Neuronal stem cell (in vitro differentiated cells): ENCODE results near the gene MCC.

ENCODE experiments used
- DNase-seq: peaks from one replicate; pipeline ENCODE4 v3.0.0-alpha.2; 2013; ENCODE audit warnings: low spot score
- H2AFZ ChIP-seq: one replicate; pipeline ENCODE4 v1.6.1; 2013; ENCODE audit warnings: mild to moderate bottlenecking, low read length, inconsistent platforms
- H2AK5ac ChIP-seq: 2 replicates; pipeline ENCODE4 v1.6.1; 2013; ENCODE audit warnings: low read depth, mild to moderate bottlenecking, inconsistent platforms, low read length, moderate library complexity, mixed read lengths
- H2BK120ac ChIP-seq: 2 replicates; pipeline ENCODE4 v1.6.1; 2013; ENCODE audit warnings: low read depth, mild to moderate bottlenecking, inconsistent platforms, low read length, moderate library complexity, mixed read lengths
- H2BK12ac ChIP-seq: one replicate; pipeline ENCODE4 v1.6.1; 2013; ENCODE audit warnings: low read length, inconsistent platforms
- H2BK15ac ChIP-seq: 2 replicates; pipeline ENCODE4 v1.6.1; 2013; ENCODE audit warnings: mild to moderate bottlenecking, low read length, inconsistent platforms, mixed read lengths
- H2BK5ac ChIP-seq: one replicate; pipeline ENCODE4 v1.6.1; 2013; ENCODE audit warnings: inconsistent platforms, mild to moderate bottlenecking, low read length, moderate library complexity
- H3K14ac ChIP-seq: one replicate; pipeline ENCODE4 v1.6.1; 2013; ENCODE audit warnings: low read length, inconsistent platforms
- H3K18ac ChIP-seq: 2 replicates; pipeline ENCODE4 v1.6.1; 2013; ENCODE audit warnings: low read length, inconsistent platforms
- H3K23ac ChIP-seq: 2 replicates; pipeline ENCODE4 v1.6.1; 2013; ENCODE audit warnings: low read depth, mild to moderate bottlenecking, mixed read lengths, low read length, inconsistent platforms; ENCODE audit not compliant: poor library complexity
- H3K27ac ChIP-seq: replicated peaks from 3 replicates; pipeline ENCODE4 v1.5.1; 2013; ENCODE audit warnings: low read length, inconsistent platforms
- H3K27me3 ChIP-seq, 3 experiments: 2 replicates each; pipeline ENCODE4 v1.6.1; 2013; ENCODE audit warnings: low read length in 3 of 3, mild to moderate bottlenecking in 2 of 3, inconsistent platforms in 1 of 3, low read depth in 1 of 3, mixed read lengths in 1 of 3, moderate library complexity in 1 of 3; ENCODE audit not compliant: control insufficient read depth in 3 of 3, insufficient read depth in 3 of 3
- H3K36me3 ChIP-seq, 2 donors: replicated peaks in 1 of 2; 2 replicates each; pipeline ENCODE4 v1.6.1; 2013; ENCODE audit warnings: low read length in 2 of 2; ENCODE audit not compliant: control insufficient read depth in 2 of 2, insufficient read depth in 2 of 2
- H3K4ac ChIP-seq: 2 replicates; pipeline ENCODE4 v1.6.1; 2013; ENCODE audit warnings: inconsistent platforms, mild to moderate bottlenecking, low read length, moderate library complexity
- H3K4me1 ChIP-seq, 2 donors: 1 replicate in 1 of 2; 2 replicates in 1 of 2; pipeline ENCODE4 v1.6.1; 2013; ENCODE audit warnings: low read length in 2 of 2, low read depth in 1 of 2; ENCODE audit not compliant: control insufficient read depth in 2 of 2, insufficient read depth in 1 of 2
- H3K4me2 ChIP-seq: one replicate; pipeline ENCODE4 v1.6.1; 2013; ENCODE audit warnings: mild to moderate bottlenecking, low read length, inconsistent platforms; ENCODE audit not compliant: insufficient read depth, poor library complexity, severe bottlenecking
- H3K4me3 ChIP-seq, 2 donors: 2 replicates each; pipeline ENCODE4 v1.5.1; 2013; ENCODE audit warnings: low read length in 2 of 2, mild to moderate bottlenecking in 2 of 2, inconsistent platforms in 1 of 2, moderate library complexity in 1 of 2
- H3K79me1 ChIP-seq: one replicate; pipeline ENCODE4 v1.6.1; 2013; ENCODE audit warnings: low read depth, mild to moderate bottlenecking, inconsistent platforms, low read length, moderate library complexity
- H3K9ac ChIP-seq: one replicate; pipeline ENCODE4 v1.6.1; 2013; ENCODE audit warnings: mild to moderate bottlenecking, low read depth, low read length, inconsistent platforms; ENCODE audit not compliant: poor library complexity
- H3K9me3 ChIP-seq, 2 donors: replicated peaks in 1 of 2; 2 replicates each; pipeline versions ENCODE3 to v1.6.1; 2013; ENCODE audit warnings: low read length in 2 of 2, mild to moderate bottlenecking in 2 of 2, inconsistent platforms in 1 of 2, low read depth in 1 of 2, mixed read lengths in 1 of 2, moderate library complexity in 1 of 2; ENCODE audit not compliant: control insufficient read depth in 2 of 2, insufficient read depth in 1 of 2
- H4K8ac ChIP-seq: one replicate; pipeline ENCODE4 v1.6.1; 2013; ENCODE audit warnings: low read depth, mild to moderate bottlenecking, inconsistent platforms, low read length, moderate library complexity
- H4K91ac ChIP-seq: one replicate; pipeline ENCODE4 v1.6.1; 2013; ENCODE audit warnings: low read length, low read depth, mild to moderate bottlenecking, inconsistent platforms; ENCODE audit not compliant: poor library complexity
- WGBS, 2 donors: extraction: QIAGEN DNeasy Blood & Tissue Kit; methylation state at CpG; one replicate each; pipeline ENCODE4 v1.1.7; 2013; ENCODE audit warnings: missing lambda C conversion rate in 2 of 2, mixed read lengths in 1 of 2; ENCODE audit not compliant: insufficient read length in 2 of 2, insufficient replicate concordance in 1 of 2; ENCODE audit errors: extremely low coverage in 2 of 2; 5-methylcytosine and 5-hydroxymethylcytosine counted together

Gene MCC

DNA sequence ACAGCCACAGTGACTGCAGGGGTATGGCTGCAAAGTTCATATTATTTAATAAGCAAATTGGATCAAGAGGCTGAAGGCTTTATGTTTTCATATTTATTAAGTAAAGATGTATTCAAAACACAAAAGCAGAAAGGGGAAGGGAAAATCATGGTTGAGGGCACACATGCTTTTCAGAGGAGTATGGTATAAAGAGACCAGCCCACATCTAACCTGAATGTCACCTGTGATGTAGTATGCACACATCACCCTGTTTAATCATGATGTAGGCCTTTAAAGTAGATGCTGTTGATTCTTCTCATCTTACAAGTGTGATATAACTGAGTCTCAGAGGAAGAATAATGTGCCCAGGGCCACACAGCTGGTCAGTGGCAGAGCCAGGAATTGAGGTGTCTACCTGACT lies 299.8 kb downstream of the MCC start:
- Histone ChIP-seq H3K4me3 (no peak overlapping the region), H4K91ac (no peak overlapping the region), H3K4me2 (no peak overlapping the region), H3K27ac (no peak overlapping the region), H3K4ac (no peak overlapping the region), H2AFZ (no peak overlapping the region), H3K36me3 (no peaks in the 10 kb centered on the region), H3K9me3 (peaks cover 0 to 15% of the 10 kb centered on the region in 2 donors), H3K23ac (no peak overlapping the region), H2BK15ac (no peak overlapping the region), H2BK120ac (no peak overlapping the region), H3K18ac (no peak overlapping the region), H3K14ac (no peak overlapping the region), H3K27me3 (no peaks in the 10 kb centered on the region), H2BK12ac (no peak overlapping the region), H4K8ac (no peak overlapping the region), H3K4me1 (peaks cover 0 to 4% of the 10 kb centered on the region in 2 donors), H3K79me1 (no peaks in the 10 kb centered on the region), H2AK5ac (no peak overlapping the region), H2BK5ac (no peak overlapping the region), H3K9ac (no peak overlapping the region)
- DNase-seq = no peak

DNA sequence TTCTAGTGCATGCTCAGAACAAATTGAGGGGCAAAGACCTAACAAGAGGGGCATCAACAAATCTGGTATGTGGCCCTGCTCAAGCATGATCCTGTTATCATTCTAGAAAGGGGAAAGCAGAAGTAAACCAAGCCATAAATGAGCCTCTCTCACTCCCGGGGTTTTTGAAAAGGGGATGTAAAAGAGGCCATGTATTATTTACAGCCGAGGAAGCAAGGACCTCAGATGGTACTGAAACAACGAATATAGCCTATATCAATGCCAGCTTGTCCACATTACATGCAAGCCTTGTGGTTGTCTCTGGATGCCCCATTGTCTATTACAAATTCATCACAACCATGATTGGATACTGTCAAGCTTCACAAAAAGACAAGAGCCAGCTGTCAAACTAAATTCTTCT lies 300.3 kb downstream of the MCC start:
- H2BK12ac ChIP-seq = no peak overlapping the region
- H3K27ac ChIP-seq = no peak overlapping the region
- H3K27me3 ChIP-seq = no peaks in the 10 kb centered on the region
- no peak overlapping the region for H3K18ac ChIP-seq
- no peak overlapping the region for H3K4me2 ChIP-seq
- H3K4me3 ChIP-seq = no peak overlapping the region
- no peaks in the 10 kb centered on the region for H3K36me3 ChIP-seq
- H4K91ac ChIP-seq = no peak overlapping the region
- H2BK5ac ChIP-seq = no peak overlapping the region
- no peak overlapping the region for H4K8ac ChIP-seq
- H3K4me1 ChIP-seq = peaks cover 0 to 4% of the 10 kb centered on the region in 2 donors
- H3K23ac ChIP-seq = no peak overlapping the region
- no peak overlapping the region for H2BK120ac ChIP-seq
- H3K14ac ChIP-seq = no peak overlapping the region
- no peak overlapping the region for H2AK5ac ChIP-seq
- no peak overlapping the region for H3K4ac ChIP-seq
- no peak for DNase-seq
- H2BK15ac ChIP-seq = no peak overlapping the region
- no peak overlapping the region for H3K9ac ChIP-seq
- WGBS, 2 donors = no CpG with 5 or more reads among the region's 3 CpGs
- peaks cover 0 to 9% of the 10 kb centered on the region in 2 donors for H3K9me3 ChIP-seq
- H3K79me1 ChIP-seq = no peaks in the 10 kb centered on the region
- no peak overlapping the region for H2AFZ ChIP-seq

DNA sequence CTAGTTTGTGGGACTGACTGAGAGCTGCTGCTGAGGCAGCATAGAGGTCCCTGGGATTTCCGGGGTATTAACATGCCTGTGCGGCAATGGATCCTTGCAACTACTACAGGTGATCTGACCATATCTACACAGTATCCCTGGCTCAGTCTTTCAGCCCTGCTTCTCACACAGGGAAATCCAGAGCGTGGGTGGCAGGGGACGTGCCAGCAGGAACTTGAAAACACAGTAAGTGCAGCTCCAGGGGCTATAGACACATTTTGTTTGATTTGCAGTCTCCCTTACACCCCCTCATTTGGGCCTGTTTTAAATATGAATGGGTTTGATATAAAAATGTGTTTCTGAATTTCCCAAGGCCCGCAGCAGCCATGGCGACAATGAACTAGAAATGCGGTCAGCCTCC lies 302.2 kb downstream of the MCC start:
- Histone ChIP-seq H3K27me3 (no peaks in the 10 kb centered on the region), H3K4me1 (peaks cover 0 to 4% of the 10 kb centered on the region in 2 donors), H4K91ac (no peak overlapping the region), H2AFZ (no peak overlapping the region), H3K14ac (no peak overlapping the region), H3K9ac (no peak overlapping the region), H3K4ac (no peak overlapping the region), H3K27ac (no peak overlapping the region), H2AK5ac (no peak overlapping the region), H4K8ac (no peak overlapping the region), H2BK12ac (no peak overlapping the region), H3K36me3 (no peaks in the 10 kb centered on the region), H2BK15ac (no peak overlapping the region), H3K9me3 (no peaks in the 10 kb centered on the region), H3K4me2 (no peak overlapping the region), H3K4me3 (no peak overlapping the region), H2BK120ac (no peak overlapping the region), H2BK5ac (no peak overlapping the region), H3K79me1 (no peaks in the 10 kb centered on the region), H3K23ac (no peak overlapping the region), H3K18ac (no peak overlapping the region)
- DNase-seq = no peak
- no CpG with 5 or more reads among the region's 7 CpGs for WGBS, 2 donors

DNA sequence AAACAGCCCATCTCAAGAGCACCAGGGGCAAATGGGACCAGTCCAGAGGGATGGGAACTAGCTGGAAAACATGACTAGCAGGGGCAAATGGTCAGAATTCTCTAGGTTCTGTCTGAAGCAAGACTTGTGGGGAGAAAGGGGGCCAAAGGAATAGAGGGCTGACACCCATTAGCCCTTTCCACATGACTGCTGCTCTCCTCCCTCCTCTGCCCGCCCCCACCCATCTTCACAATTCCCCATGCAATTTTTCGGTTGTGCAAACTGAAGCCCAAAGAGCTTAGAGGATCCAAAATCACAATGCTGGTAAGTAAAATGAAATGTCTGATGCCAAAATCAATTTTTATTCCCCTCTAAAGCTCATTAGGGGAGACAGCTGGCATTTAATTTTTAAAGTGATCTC lies 304.6 kb downstream of the MCC start:
- Histone ChIP-seq H2BK15ac (no peak overlapping the region), H3K4me3 (no peak overlapping the region), H3K4me1 (peaks cover 0 to 2% of the 10 kb centered on the region in 2 donors), H3K27ac (no peak overlapping the region), H4K8ac (no peak overlapping the region), H2BK5ac (no peak overlapping the region), H2BK120ac (no peak overlapping the region), H2AFZ (no peak overlapping the region), H3K4ac (no peak overlapping the region), H3K4me2 (no peak overlapping the region), H3K9me3 (no peaks in the 10 kb centered on the region), H3K36me3 (no peaks in the 10 kb centered on the region), H3K27me3 (no peaks in the 10 kb centered on the region), H2BK12ac (no peak overlapping the region), H2AK5ac (no peak overlapping the region), H3K79me1 (no peaks in the 10 kb centered on the region), H3K14ac (no peak overlapping the region), H3K18ac (no peak overlapping the region), H3K23ac (no peak overlapping the region), H4K91ac (no peak overlapping the region), H3K9ac (no peak overlapping the region)
- WGBS, 2 donors = no CpG with 5 or more reads among the region's 2 CpGs
- DNase-seq = no peak
